Measurements from ENCODE around the gene KCNQ4.

DNA sequence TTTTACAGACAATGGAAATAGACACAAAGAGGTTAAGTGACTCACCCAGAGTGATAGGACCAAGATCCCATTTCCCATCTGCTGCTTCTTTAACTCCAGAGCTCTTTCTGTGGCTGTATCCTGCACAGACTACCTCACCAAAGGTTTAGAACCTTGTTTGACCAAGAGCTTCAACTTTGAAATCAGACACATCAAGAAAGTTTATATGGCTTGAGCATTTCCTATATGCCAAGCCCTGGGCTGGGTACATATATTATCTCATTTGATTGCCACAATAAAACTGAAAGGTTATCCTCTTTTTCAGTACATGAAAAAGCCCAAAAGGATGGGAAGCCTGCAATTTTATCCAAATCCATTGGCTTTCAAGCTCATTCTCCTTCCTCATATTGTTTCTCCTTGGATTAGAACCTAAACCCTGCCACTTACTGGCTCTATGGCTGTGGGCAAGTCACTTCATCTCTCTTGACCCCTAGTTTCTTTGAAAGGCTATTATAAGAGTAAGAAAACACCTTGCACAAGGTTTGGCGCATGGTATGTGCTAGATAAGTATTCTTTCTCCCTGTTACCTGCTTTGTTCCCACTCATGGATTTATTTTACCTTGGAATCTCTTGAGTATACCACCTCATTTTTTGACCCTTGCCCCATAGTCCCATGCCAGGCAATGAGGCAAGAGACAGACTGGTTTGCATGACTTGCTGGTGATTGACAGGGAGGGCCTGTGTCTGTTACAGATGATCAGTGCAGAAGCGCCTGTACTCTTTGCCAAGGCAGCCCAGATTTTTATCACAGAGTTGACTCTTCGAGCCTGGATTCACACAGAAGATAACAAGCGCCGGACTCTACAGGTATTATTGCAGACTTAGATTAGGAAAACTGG, 34.5 kb upstream of the KCNQ4 start:
- TF ChIP-seq, protein P1, sequence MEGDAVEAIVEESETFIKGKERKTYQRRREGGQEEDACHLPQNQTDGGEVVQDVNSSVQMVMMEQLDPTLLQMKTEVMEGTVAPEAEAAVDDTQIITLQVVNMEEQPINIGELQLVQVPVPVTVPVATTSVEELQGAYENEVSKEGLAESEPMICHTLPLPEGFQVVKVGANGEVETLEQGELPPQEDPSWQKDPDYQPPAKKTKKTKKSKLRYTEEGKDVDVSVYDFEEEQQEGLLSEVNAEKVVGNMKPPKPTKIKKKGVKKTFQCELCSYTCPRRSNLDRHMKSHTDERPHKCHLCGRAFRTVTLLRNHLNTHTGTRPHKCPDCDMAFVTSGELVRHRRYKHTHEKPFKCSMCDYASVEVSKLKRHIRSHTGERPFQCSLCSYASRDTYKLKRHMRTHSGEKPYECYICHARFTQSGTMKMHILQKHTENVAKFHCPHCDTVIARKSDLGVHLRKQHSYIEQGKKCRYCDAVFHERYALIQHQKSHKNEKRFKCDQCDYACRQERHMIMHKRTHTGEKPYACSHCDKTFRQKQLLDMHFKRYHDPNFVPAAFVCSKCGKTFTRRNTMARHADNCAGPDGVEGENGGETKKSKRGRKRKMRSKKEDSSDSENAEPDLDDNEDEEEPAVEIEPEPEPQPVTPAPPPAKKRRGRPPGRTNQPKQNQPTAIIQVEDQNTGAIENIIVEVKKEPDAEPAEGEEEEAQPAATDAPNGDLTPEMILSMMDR (IDR thresholded peaks at IDR 0.05) = no peak
- no peak for TF ChIP-seq POLR2A (IDR thresholded peaks at IDR 0.05)
- TF ChIP-seq POLR2AphosphoS5 (IDR thresholded peaks at IDR 0.05) = no peak

Data from breast epithelium (tissue), 3 donors.